B cell (primary cell): ENCODE results near the gene ZNF362. TPM values are rescaled to one million over a fixed set of nuclear protein-coding genes. Genes with fewer than 3 reads are reported as not detected.

Experiments
- ATAC-seq: fragments of 200-7000 bp; cut with Tn5 transposase; one replicate; pipeline ENCODE4 v1.10.0; 2021; ENCODE audit warnings: low read depth, mild to moderate bottlenecking, moderate number of reproducible peaks, moderate library complexity
- CTCF ChIA-PET: fragments of 350-600 bp; sonication (Branson Sonifier 250); formaldehyde crosslinking; loops from one replicate; lab custom pipeline; 2021; ENCODE audit warnings: antibody characterized with exemption, inconsistent platforms; lab: Charles Lee
- POLR2A ChIA-PET: fragments of 350-600 bp; sonication (Branson Sonifier 250); formaldehyde crosslinking; loops from one replicate; lab custom pipeline; 2021; ENCODE audit warnings: antibody characterized with exemption; lab: Charles Lee
- DNase-seq: peaks from one replicate; pipeline ENCODE4 v3.0.0; 2013
- H2AFZ ChIP-seq: 2 replicates; pipeline ENCODE4 v1.6.1; 2012; ENCODE audit warnings: mild to moderate bottlenecking, low read depth, low read length; ENCODE audit not compliant: insufficient read depth, poor library complexity, severe bottlenecking
- H3K27ac ChIP-seq, 2 donors: 1 replicate in 1 of 2; 2 replicates in 1 of 2; pipeline ENCODE4 v1.5.1; 2012 to 2013; ENCODE audit warnings: low read length in 2 of 2, mild to moderate bottlenecking in 2 of 2, moderate library complexity in 1 of 2
- H3K27me3 ChIP-seq, 4 experiments: fragments of 200-600 bp in 1 of 4; sonication (generic) in 1 of 4; replicated peaks in 1 of 4; 1 replicate in 2 of 4; 2 replicates in 2 of 4; pipeline versions ENCODE4 v1.6.1 to v1.7.0; 2013 to 2016; ENCODE audit warnings: low read length in 3 of 4, mild to moderate bottlenecking in 2 of 4, mixed read lengths in 1 of 4, moderate library complexity in 1 of 4; ENCODE audit not compliant: insufficient read depth in 4 of 4, control insufficient read depth in 3 of 4; ENCODE audit errors: control extremely low read depth in 1 of 4
- H3K36me3 ChIP-seq, 2 experiments: replicated peaks in 1 of 2; 1 replicate in 1 of 2; 2 replicates in 1 of 2; pipeline versions ENCODE4 v1.6.1 to v1.7.1; 2013; ENCODE audit warnings: low read length in 1 of 2; ENCODE audit not compliant: insufficient read depth in 2 of 2, control insufficient read depth in 1 of 2; ENCODE audit errors: control extremely low read depth in 1 of 2, extremely low read depth in 1 of 2
- H3K4me1 ChIP-seq, 2 donors: fragments of 200-600 bp in 1 of 2; sonication (generic) in 1 of 2; 1 replicate in 1 of 2; 2 replicates in 1 of 2; pipeline versions ENCODE4 v1.5.1 to v1.6.1; 2013 to 2017; ENCODE audit warnings: low read length in 2 of 2; ENCODE audit not compliant: control insufficient read depth in 2 of 2, insufficient read depth in 2 of 2
- H3K4me2 ChIP-seq: replicated peaks from 2 replicates; pipeline ENCODE3; 2012; ENCODE audit warnings: mild to moderate bottlenecking, low read depth, low read length; ENCODE audit not compliant: poor library complexity, severe bottlenecking
- H3K4me3 ChIP-seq, 5 experiments: fragments of 200-600 bp in 1 of 5; sonication (generic) in 1 of 5; 1 replicate in 3 of 5; 2 replicates in 2 of 5; pipeline versions ENCODE4 v1.5.1 to v1.7.0; 2011 to 2016; ENCODE audit warnings: low read length in 4 of 5, mild to moderate bottlenecking in 4 of 5, low read depth in 2 of 5, control low read depth in 1 of 5, moderate library complexity in 1 of 5; ENCODE audit not compliant: insufficient read depth in 1 of 5; ENCODE audit errors: control extremely low read depth in 1 of 5, extremely low read depth in 1 of 5
- H3K79me2 ChIP-seq: fragments of 200-600 bp; sonication (generic); one replicate; pipeline ENCODE4 v1.6.0; 2016; ENCODE audit warnings: low read length; ENCODE audit not compliant: control insufficient read depth, insufficient read depth
- H3K9ac ChIP-seq: fragments of 200-600 bp; sonication (generic); 2 replicates; pipeline ENCODE4 v1.6.1; 2017; ENCODE audit warnings: mild to moderate bottlenecking, low read length, moderate library complexity
- H3K9me3 ChIP-seq, 3 donors: one replicate each; pipeline versions ENCODE4 v1.6.1 to v1.7.1; 2013; ENCODE audit warnings: low read length in 2 of 3; ENCODE audit not compliant: control insufficient read depth in 2 of 3, insufficient read depth in 1 of 3; ENCODE audit errors: control extremely low read depth in 1 of 3
- H4K20me1 ChIP-seq: 2 replicates; pipeline ENCODE4 v1.6.0; 2012; ENCODE audit warnings: mild to moderate bottlenecking, low read length; ENCODE audit not compliant: insufficient read depth, control insufficient read depth, poor library complexity, severe bottlenecking
- H3K27ac Mint-ChIP-seq: one replicate; pipeline ENCODE4 v1.8.0; 2021; ENCODE audit warnings: mixed read lengths
- H3K27me3 Mint-ChIP-seq: one replicate; pipeline ENCODE4 v1.8.0; 2021; ENCODE audit warnings: mixed read lengths
- H3K4me1 Mint-ChIP-seq: one replicate; pipeline ENCODE4 v1.8.0; 2021; ENCODE audit warnings: mixed read lengths
- H3K4me3 Mint-ChIP-seq: one replicate; pipeline ENCODE4 v1.8.0; 2021; ENCODE audit warnings: mixed read lengths
- H3K9me3 Mint-ChIP-seq: one replicate; pipeline ENCODE4 v1.8.0; 2022; ENCODE audit warnings: mixed read lengths; ENCODE audit not compliant: insufficient read depth
- CTCF ChIP-seq: fragments of 200-600 bp; IDR thresholded peaks from one replicate; pipeline ENCODE4 v1.8.0; 2022; ENCODE audit warnings: antibody characterized with exemption, mild to moderate bottlenecking
- EZH2 ChIP-seq: IDR thresholded peaks from 2 replicates; pipeline ENCODE4 v1.6.1; 2012; ENCODE audit warnings: borderline replicate concordance, low read depth, mild to moderate bottlenecking, moderate library complexity, low read length; ENCODE audit not compliant: insufficient read depth, poor library complexity, severe bottlenecking
- WGBS: methylation state at CpG from one replicate; pipeline ENCODE4 v1.1.5; 2013; ENCODE audit warnings: missing lambda C conversion rate; ENCODE audit not compliant: insufficient coverage; 5-methylcytosine and 5-hydroxymethylcytosine counted together
- intact Hi-C: fragments of 100-400 bp; cut with micrococcal nuclease; formaldehyde crosslinking; loops from one replicate; pipeline ENCODE4 v1.10.0; 2022
- polyA plus RNA-seq: library from polyadenylated mRNA; depleted of rRNA; stranded (reverse); fragments of >200 nt; gene quantifications from 2 replicates; pipeline ENCODE4 v1.2.3, GENCODE V29; 2012
- total RNA-seq, 2 donors: library from RNA; stranded (reverse); fragments of 120-200 nt in 1 of 2; gene quantifications; 1 replicate in 1 of 2; 2 replicates in 1 of 2; pipeline versions ENCODE4 v1.2.3 to v1.2.4, GENCODE V29; 2013 to 2022

Gene ZNF362
- total and polyA plus RNA-seq, 2 donors (not counting 1 experiment from before 2014, with no cell fraction given) = 14.0 to 20.4 TPM

GRCh38 chr1:33338048-33338439 lies 81.8 kb downstream of the ZNF362 start:
- no peak overlapping the region for H3K4me3 Mint-ChIP-seq
- H3K9me3 Mint-ChIP-seq = no peaks in the 10 kb centered on the region
- H3K27me3 Mint-ChIP-seq = no peaks in the 10 kb centered on the region
- Histone ChIP-seq H3K36me3 (peaks cover 0 to 18% of the 10 kb centered on the region in 2 experiments), H3K79me2 (peaks cover 59% of the 10 kb centered on the region), H3K4me2 (no peak overlapping the region), H3K4me3 (no peak overlapping the region), H3K27me3 (no peaks in the 10 kb centered on the region), H3K9ac (no peak overlapping the region), H2AFZ (no peak overlapping the region), H3K9me3 (no peaks in the 10 kb centered on the region), H3K27ac (no peak overlapping the region), H4K20me1 (peaks cover 74% of the 10 kb centered on the region), H3K4me1 (peaks cover 11 to 14% of the 10 kb centered on the region in 2 donors)
- DNase-seq (no peak), ATAC-seq (no peak)
- ChIA-PET POLR2A (no interaction called here), CTCF (no interaction called here)
- peaks cover 24% of the 10 kb centered on the region for H3K4me1 Mint-ChIP-seq
- intact Hi-C loops = no loop called here
- 100% methylated on average over 1 of the region's 1 CpG for WGBS
- no peak overlapping the region for H3K27ac Mint-ChIP-seq
- TF ChIP-seq EZH2 = no peak

GRCh38 chr1:33338440-33339211 lies 82.3 kb downstream of the ZNF362 start:
- H3K4me1 Mint-ChIP-seq = peaks cover 24% of the 10 kb centered on the region

More at GRCh38 chr1:33338440-33339211, 82.3 kb downstream of the ZNF362 start:
- H3K27me3 Mint-ChIP-seq = no peaks in the 10 kb centered on the region
- Histone ChIP-seq H3K9me3 (no peaks in the 10 kb centered on the region), H3K4me1 (peaks cover 11 to 14% of the 10 kb centered on the region in 2 donors), H3K27me3 (no peaks in the 10 kb centered on the region), H2AFZ (no peak overlapping the region), H3K9ac (no peak overlapping the region), H3K4me3 (no peak overlapping the region), H3K27ac (no peak overlapping the region), H3K36me3 (peaks cover 0 to 12% of the 10 kb centered on the region in 2 experiments), H3K4me2 (no peak overlapping the region), H3K79me2 (peaks cover 60% of the 10 kb centered on the region), H4K20me1 (peaks cover 72% of the 10 kb centered on the region)
- no peaks in the 10 kb centered on the region for H3K9me3 Mint-ChIP-seq
- 99% methylated on average over 10 of the region's 14 CpGs for WGBS
- intact Hi-C loops = no loop called here
- no peak for ATAC-seq
- no peak overlapping the region for H3K27ac Mint-ChIP-seq
- ChIA-PET POLR2A (no interaction called here), CTCF (interaction anchor here (1.3 kb wide), 1 partner anchor 43 kb away, joined by 5 read pairs; no protein-coding TSS in a partner anchor)
- TF ChIP-seq CTCF (no peak), EZH2 (no peak)
- no peak for DNase-seq
- H3K4me3 Mint-ChIP-seq = no peak overlapping the region
